GM06990 (cell line): ENCODE results near the gene UFD1.

ENCODE experiments used
- DNase-seq: peaks from one replicate; pipeline ENCODE4 v3.0.0-alpha.2; 2011; ENCODE audit not compliant: insufficient read length; ENCODE audit errors: extremely low read depth
- H3K27me3 ChIP-seq: replicated peaks from 2 replicates; pipeline ENCODE4 v1.6.0; 2011; ENCODE audit warnings: low read length; ENCODE audit not compliant: control insufficient read depth, insufficient read depth
- H3K36me3 ChIP-seq: 2 replicates; pipeline ENCODE4 v1.5.1; 2011; ENCODE audit warnings: low read length; ENCODE audit not compliant: control insufficient read depth, insufficient read depth
- H3K4me3 ChIP-seq: replicated peaks from 2 replicates; pipeline ENCODE4 v1.5.1; 2011; ENCODE audit warnings: low read depth, mild to moderate bottlenecking, control low read depth, low read length
- TF ChIP-seq, protein P1 (sequence below): IDR thresholded peaks from 2 replicates; pipeline ENCODE4 v1.5.1; 2011; ENCODE audit warnings: low read length, control low read depth, mild to moderate bottlenecking, inconsistent platforms; ENCODE audit not compliant: insufficient read depth, poor library complexity, severe bottlenecking

Gene UFD1

DNA sequence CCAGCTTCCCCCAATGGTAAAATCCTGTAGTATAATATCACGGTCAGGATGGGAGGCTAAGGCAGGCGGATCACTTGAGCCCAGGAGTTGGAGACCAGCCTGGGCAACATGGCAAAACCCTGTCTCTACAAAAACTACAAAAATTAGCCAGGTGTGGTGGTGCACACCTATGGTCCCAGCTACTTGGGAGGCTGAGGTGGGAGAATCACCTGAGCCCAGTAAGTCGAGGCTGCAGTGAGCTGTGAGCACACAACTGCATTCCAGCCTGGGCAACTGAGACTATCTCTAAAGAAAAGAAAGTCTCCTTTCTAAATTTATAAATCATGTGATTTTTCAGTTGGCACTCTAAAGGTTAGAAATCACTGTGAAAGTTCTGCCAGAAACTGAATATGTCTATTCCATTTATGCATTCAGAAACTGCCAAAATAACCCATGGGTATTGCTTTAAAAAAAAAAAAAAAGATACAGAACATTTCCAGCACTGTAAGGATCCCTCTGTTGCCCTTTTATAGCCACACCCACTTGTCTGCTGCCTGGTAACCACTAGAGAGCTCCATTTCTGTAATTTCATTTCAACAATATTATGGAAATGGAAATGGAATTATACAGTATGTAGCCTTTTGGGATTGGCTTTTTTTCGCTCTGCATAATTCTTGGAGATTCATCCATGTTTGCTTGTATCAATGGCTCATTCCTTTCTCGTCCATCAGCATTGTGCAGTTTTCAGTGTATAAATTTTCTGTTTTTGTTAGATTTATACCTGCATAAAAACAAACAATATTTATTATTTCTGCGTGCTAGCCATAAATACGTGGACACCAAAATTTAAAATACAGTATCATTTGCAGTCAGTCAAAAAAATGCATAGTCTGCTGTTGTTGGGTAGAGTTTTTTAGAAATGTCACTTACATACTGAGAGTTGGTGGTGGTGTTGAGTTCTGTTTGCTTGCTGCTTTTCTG, 10.2 kb upstream of the UFD1 start:
- DNase-seq, result no peak
- TF ChIP-seq, protein P1, sequence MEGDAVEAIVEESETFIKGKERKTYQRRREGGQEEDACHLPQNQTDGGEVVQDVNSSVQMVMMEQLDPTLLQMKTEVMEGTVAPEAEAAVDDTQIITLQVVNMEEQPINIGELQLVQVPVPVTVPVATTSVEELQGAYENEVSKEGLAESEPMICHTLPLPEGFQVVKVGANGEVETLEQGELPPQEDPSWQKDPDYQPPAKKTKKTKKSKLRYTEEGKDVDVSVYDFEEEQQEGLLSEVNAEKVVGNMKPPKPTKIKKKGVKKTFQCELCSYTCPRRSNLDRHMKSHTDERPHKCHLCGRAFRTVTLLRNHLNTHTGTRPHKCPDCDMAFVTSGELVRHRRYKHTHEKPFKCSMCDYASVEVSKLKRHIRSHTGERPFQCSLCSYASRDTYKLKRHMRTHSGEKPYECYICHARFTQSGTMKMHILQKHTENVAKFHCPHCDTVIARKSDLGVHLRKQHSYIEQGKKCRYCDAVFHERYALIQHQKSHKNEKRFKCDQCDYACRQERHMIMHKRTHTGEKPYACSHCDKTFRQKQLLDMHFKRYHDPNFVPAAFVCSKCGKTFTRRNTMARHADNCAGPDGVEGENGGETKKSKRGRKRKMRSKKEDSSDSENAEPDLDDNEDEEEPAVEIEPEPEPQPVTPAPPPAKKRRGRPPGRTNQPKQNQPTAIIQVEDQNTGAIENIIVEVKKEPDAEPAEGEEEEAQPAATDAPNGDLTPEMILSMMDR, result no peak
- Histone ChIP-seq H3K4me3 (no peak overlapping the region), H3K36me3 (peaks cover 7% of the 10 kb centered on the region), H3K27me3 (no peaks in the 10 kb centered on the region)

DNA sequence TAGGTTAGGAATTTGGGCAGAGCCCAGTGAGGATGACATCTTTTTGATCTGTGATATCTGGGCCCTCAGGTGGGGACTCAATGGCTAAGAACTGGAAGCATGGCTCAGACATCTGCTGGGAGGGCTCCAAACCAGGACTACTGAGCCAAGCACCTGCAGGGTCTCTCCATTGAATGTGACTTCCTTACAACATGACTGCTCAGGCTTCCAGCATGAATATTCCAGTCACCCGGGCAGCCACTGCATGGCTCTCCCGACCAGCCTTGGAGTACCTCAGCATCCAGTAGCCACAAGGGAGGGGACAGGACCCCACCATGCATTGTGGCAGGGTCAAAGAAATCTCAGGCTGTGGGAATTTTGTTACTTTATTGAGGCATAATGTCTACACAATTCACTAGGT, 9.3 kb upstream of the UFD1 start:
- no peaks in the 10 kb centered on the region for H3K27me3 ChIP-seq
- H3K4me3 ChIP-seq, result no peak overlapping the region
- peaks cover 5% of the 10 kb centered on the region for H3K36me3 ChIP-seq
- DNase-seq, result no peak
- TF ChIP-seq, protein P1, result no peak

DNA sequence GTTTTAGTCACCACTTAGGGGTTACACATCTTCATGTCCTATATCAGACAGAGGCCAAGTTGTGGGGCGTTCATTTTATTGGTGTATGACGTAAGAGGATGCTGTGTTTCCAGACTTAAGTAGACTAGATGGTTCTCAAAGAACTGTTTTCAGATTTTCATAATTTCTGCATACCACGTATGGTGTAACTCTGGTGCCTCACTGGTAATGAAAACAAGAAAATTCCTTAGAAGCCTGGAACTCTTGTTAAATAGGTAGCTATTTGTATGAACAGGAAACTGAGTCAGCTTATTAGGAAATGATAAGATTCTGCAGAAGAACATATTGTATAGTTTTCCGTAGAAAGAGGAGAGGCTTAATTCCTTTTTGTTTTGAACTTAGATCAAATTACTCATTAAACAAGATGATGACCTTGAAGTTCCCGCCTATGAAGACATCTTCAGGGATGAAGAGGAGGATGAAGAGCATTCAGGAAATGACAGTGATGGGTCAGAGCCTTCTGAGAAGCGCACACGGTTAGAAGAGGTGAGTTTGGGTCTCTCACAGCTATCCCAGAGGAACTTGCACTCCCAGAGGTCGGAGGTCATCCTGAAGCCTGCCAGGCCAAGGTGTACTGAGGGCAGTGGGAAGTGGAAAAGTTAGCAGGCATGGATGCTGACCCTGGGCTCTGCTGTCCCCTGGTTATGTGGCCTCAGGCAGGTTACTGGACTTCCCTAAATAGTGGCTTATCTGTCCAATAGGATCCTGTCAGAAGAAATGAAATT, 4.7 kb upstream of the UFD1 start:
- TF ChIP-seq, protein P1, result no peak
- H3K36me3 ChIP-seq, result peaks cover 5% of the 10 kb centered on the region
- DNase-seq, result no peak
- H3K27me3 ChIP-seq, result no peaks in the 10 kb centered on the region
- no peak overlapping the region for H3K4me3 ChIP-seq

DNA sequence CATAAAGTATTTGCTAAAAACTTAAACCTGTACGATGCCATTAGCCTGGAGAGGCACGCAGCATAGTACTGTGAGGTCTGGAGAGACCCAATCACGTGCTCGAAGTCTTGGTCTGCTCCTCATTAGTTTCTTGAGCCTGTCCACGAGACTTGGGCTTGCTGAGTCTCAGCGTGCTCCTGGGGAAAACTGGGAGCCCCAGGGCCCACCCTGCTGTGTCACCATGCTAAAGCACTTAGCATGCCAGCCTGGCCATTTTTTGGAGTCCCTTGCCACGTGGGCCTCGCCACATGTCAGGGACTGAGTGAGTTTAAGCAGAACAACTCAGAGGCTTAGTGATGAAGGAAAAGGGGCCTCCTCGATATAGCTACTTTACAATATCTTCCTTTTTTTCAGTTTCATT, 3.3 kb upstream of the UFD1 start:
- H3K36me3 ChIP-seq, result peaks cover 5% of the 10 kb centered on the region
- TF ChIP-seq, protein P1, result no peak

DNA sequence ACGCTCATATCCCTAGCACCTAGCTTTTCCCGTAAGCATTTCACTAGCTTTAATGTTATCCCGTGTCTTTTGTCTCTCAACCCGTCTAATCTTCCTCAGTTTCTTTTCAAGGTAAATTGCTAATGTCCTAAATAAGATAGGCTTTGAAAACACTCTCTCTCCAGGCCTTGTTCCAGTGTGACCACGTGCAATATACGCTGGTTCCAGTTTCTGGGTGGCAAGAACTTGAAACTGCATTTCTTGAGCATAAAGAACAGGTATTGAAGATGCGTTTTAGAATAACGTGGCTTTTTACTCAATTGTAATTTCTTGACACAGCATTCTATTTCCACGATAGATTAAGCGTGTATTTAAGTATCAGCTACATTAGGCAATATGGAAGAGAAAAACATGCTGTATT, 1.8 kb upstream of the UFD1 start:
- DNase-seq, result no peak
- H3K4me3 ChIP-seq, result peak overlapping the region; percentile 89
- peaks cover 7% of the 10 kb centered on the region for H3K36me3 ChIP-seq
- TF ChIP-seq, protein P1, result no peak
- H3K27me3 ChIP-seq, result no peaks in the 10 kb centered on the region

More for the DNA sequence above, 3.3 kb upstream of the UFD1 start:
- DNase-seq, result no peak
- no peak overlapping the region for H3K4me3 ChIP-seq
- no peaks in the 10 kb centered on the region for H3K27me3 ChIP-seq
